ENCODE data around the gene NOXRED1. TPM values are rescaled to one million over a fixed set of nuclear protein-coding genes. Genes with fewer than 3 reads are reported as not detected.

Gene NOXRED1
- total and polyA plus RNA-seq, 2 donors (not counting 1 experiment from before 2014, with no cell fraction given), result 0.42 to 1.5 TPM

GRCh38 chr14:77458249-77458950 lies 35.1 kb upstream of the NOXRED1 start:
- H3K4me1 ChIP-seq (ENCODE audit: control insufficient read depth in 2 of 2, insufficient read depth in 2 of 2, low read length in 2 of 2), result peaks cover 21 to 24% of the 10 kb centered on the region in 2 donors
- H3K9ac ChIP-seq (ENCODE audit: low read length), result peak overlapping the region; percentile 91
- peak overlapping the region; percentile 100 for H3K4me3 Mint-ChIP-seq
- peak overlapping the region; percentile 99 for H3K27ac Mint-ChIP-seq
- intact Hi-C loops (cut with micrococcal nuclease), result loop anchor here (1.0 to 5.0 kb wide), 5 partner anchors 92 to 496 kb away; partner anchors contain the start of gene SPTLC2
- H3K4me1 Mint-ChIP-seq, result peaks cover 39% of the 10 kb centered on the region
- no peaks in the 10 kb centered on the region for H3K27me3 Mint-ChIP-seq
- H3K79me2 ChIP-seq (ENCODE audit: control insufficient read depth, insufficient read depth, low read length), result peaks cover 58% of the 10 kb centered on the region
- H3K4me2 ChIP-seq (replicated peaks; ENCODE audit: low read depth, low read length, poor library complexity, severe bottlenecking), result peak overlapping the region; percentile 89
- H2AFZ ChIP-seq (ENCODE audit: insufficient read depth, low read depth, low read length, poor library complexity, severe bottlenecking), result peak overlapping the region; percentile 98
- WGBS (ENCODE audit: insufficient coverage), result under 1% methylated on average over 25 of the region's 29 CpGs
- H3K9me3 ChIP-seq (ENCODE audit: control extremely low read depth in 1 of 3, control insufficient read depth in 2 of 3, insufficient read depth in 1 of 3, low read length in 2 of 3), result no peaks in the 10 kb centered on the region
- DNase-seq, result peak; percentile 67
- peak overlapping the region; percentile 72 to 99 (median 93) for H3K4me3 ChIP-seq (ENCODE audit: control extremely low read depth in 1 of 5, extremely low read depth in 1 of 5, insufficient read depth in 1 of 5, low read depth in 2 of 5, low read length in 4 of 5)
- peaks cover 7 to 35% of the 10 kb centered on the region in 2 experiments for H3K36me3 ChIP-seq (replicated peaks in 1 of 2; ENCODE audit: control extremely low read depth in 1 of 2, control insufficient read depth in 1 of 2, extremely low read depth in 1 of 2, insufficient read depth in 2 of 2, low read length in 1 of 2)
- H4K20me1 ChIP-seq (ENCODE audit: control insufficient read depth, insufficient read depth, low read length, poor library complexity, severe bottlenecking), result peaks cover 46% of the 10 kb centered on the region
- no peaks in the 10 kb centered on the region for H3K9me3 Mint-ChIP-seq (ENCODE audit: insufficient read depth)
- peak; percentile 1 for ATAC-seq (ENCODE audit: low read depth)
- CTCF ChIA-PET, result interaction anchor here (0.7 to 4.3 kb wide), 9 partner anchors 42 to 248 kb away, joined by 3 to 20 read pairs (median 7); partner anchors contain the start of genes GSTZ1 and POMT2
- TF ChIP-seq CTCF (IDR thresholded peaks at IDR 0.05) (no peak), EZH2 (IDR thresholded peaks at IDR 0.05; ENCODE audit: borderline replicate concordance, insufficient read depth, low read depth, low read length, poor library complexity, severe bottlenecking) (no peak)
- H3K27ac ChIP-seq (ENCODE audit: low read length in 2 of 2), result peak overlapping the region; percentile 80 to 91
- no peaks in the 10 kb centered on the region for H3K27me3 ChIP-seq (replicated peaks in 1 of 4; ENCODE audit: control extremely low read depth in 1 of 4, control insufficient read depth in 3 of 4, insufficient read depth in 4 of 4, low read length in 3 of 4)
- POLR2A ChIA-PET, result interaction anchor here (2.0 kb wide), 1 partner anchor 81 kb away, joined by 9 read pairs; the partner anchor contains the start of genes SAMD15 and TMED8

Data from B cell (primary cell).